Measurements from ENCODE around the gene TM9SF1. TPM values are rescaled to one million over a fixed set of nuclear protein-coding genes. Genes with fewer than 3 reads are reported as not detected.
"Not testable (repeated sequence)": the region's sequence is repeated elsewhere in the genome, so short reads cannot be mapped to it uniquely, and the experiment has no call there.

Gene TM9SF1
- total RNA-seq, 2 donors from 2014 or later, result 24.6 to 29.3 TPM

DNA sequence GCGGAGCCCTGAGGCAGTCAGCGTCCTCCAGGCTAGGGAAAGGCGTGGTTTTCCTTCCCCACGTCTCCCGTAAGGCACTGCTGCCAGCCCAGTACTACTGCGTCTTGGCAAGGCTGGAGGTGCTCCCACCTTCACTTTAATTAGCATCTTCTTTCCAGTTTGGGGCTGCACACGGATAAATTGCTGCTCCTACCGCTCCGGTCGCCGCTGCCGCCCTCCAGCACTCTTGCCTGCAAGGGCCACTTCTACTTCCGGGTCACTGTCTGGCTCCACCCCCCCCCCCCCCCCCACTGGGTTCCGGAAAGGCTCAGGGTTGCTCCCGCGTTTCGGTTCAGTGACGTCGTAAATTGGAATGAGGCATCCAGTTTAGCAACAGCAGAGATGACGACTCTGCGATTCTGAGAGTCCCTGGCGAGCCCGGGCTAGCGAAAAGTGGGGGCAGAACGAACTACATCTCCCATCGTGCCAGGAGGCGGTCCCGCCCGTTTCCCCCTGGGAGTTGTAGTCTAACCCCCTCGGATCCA, 36.9 kb upstream of the TM9SF1 start, which contains the start of gene NEDD8:
NEDD8 (minus strand) TSS at position 247 of the 524 bp plus-strand sequence; CDS start at position 147, 100 bp downstream.
- Mint-ChIP-seq H3K36me3 (peaks cover 16 to 51% of the 10 kb centered on the region in 2 donors), H3K9me3 (no peaks in the 10 kb centered on the region), H3K27ac (peak within 1 kb of the TSS; percentile 94 to 96)
- DNase-seq (ENCODE audit: low spot score in 2 of 2) (peak; percentile 86), ATAC-seq (peak; percentile 86 to 95)

GRCh38 chr14:24231263-24232120, 36.3 kb upstream of the TM9SF1 start:
- H3K27ac Mint-ChIP-seq, result peak overlapping the region; percentile 94 to 96
- DNase-seq (ENCODE audit: low spot score in 2 of 2) (peak in 1 of 2 donors; percentile 21), ATAC-seq (peak; percentile 6 to 13)
- peaks cover 10 to 47% of the 10 kb centered on the region in 2 donors for H3K36me3 Mint-ChIP-seq
- H3K9me3 Mint-ChIP-seq, result no peaks in the 10 kb centered on the region

- DNase-seq (ENCODE audit: low spot score in 2 of 2) (no peak), ATAC-seq (no peak)
- Mint-ChIP-seq H3K9me3 (no peaks in the 10 kb centered on the region), H3K27ac (peak overlapping the region; percentile 49 to 84), H3K36me3 (peaks cover 0 to 26% of the 10 kb centered on the region in 2 donors)
Observed at GRCh38 chr14:24228902-24229301, 33.7 kb upstream of the TM9SF1 start.

GRCh38 chr14:24226473-24226872, 31.2 kb upstream of the TM9SF1 start:
- H3K36me3 Mint-ChIP-seq, result peaks cover 0 to 6% of the 10 kb centered on the region in 2 donors
- ATAC-seq (no peak), DNase-seq (ENCODE audit: low spot score in 2 of 2) (no peak)
- H3K9me3 Mint-ChIP-seq, result no peaks in the 10 kb centered on the region
- no peak overlapping the region for H3K27ac Mint-ChIP-seq

DNA sequence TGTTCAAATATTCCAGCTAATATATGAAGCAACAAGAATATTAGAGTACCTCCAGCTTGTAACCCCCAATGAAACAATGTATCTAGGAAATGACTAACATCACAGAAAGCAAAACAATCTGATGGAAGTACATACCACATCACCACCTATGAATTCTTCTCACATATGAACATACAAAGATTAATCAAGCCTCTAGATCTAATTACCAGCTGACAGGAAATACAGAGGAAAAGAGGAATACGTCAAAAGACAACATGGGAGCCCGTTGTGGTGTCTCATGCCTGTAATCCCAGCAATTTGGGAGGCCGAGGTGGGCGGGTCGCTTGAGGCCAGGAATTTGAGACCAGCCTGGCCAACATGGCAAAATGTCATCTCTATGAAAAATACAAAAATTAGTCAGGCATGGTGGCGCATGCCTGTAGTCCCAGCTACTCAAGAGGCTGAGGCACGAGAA, 29.4 kb upstream of the TM9SF1 start:
- H3K27ac Mint-ChIP-seq, result no peak overlapping the region
- DNase-seq (ENCODE audit: low spot score in 2 of 2) (no peak), ATAC-seq (no peak)
- no peaks in the 10 kb centered on the region for H3K9me3 Mint-ChIP-seq
- peaks cover 0 to 6% of the 10 kb centered on the region in 2 donors for H3K36me3 Mint-ChIP-seq

GRCh38 chr14:24222987-24223386, 27.7 kb upstream of the TM9SF1 start:
- not testable (repeated sequence) for ATAC-seq; DNase-seq (ENCODE audit: low spot score in 2 of 2); H3K36me3 Mint-ChIP-seq; H3K9me3 Mint-ChIP-seq; H3K27ac Mint-ChIP-seq

- Mint-ChIP-seq H3K27ac (no peak overlapping the region), H3K36me3 (no peaks in the 10 kb centered on the region), H3K9me3 (no peaks in the 10 kb centered on the region)
- no peak for ATAC-seq
- no peak for DNase-seq (ENCODE audit: low spot score in 2 of 2)
Observed at GRCh38 chr14:24219521-24219920, 24.3 kb upstream of the TM9SF1 start.

DNA sequence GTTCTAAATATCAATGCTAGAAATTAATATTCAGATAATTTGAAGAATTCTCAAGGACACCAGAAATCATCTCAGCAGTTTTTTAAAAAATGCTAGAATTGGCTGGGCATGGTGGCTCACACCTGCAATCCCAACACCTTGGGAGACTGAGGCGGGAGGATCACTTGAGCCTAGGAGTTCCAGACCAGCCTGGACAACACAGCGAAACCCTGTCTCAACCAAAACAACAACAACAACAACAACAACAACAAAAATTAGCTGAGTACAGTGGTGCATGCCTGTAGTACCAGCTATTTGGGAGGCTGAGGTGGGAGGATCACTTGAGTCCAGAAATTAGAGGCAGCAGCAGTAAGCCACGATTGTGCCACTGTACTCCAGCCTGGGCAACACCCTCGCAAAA, 23.8 kb upstream of the TM9SF1 start:
- Mint-ChIP-seq H3K27ac (no peak overlapping the region), H3K9me3 (no peaks in the 10 kb centered on the region), H3K36me3 (no peaks in the 10 kb centered on the region)
- DNase-seq (ENCODE audit: low spot score in 2 of 2), result no peak
- no peak for ATAC-seq

DNA sequence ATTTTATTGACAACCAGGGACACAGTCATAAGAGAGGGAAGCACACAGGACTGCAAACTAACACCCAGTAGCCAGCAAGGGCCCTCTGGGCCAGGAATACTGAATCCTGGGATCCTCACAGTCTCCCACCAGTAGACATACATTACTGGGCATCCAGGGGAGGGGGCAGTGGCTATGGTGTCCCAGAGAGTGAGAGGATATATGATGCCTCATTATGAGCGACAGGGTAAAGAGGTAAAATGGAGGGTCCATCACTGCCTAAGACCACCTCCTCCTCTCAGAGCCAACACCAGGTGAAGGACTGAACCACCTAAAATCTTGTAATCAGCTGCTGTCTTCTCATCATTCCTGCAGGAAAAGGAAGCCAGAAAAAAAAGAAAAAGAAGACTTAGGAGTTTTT, 21.6 kb upstream of the TM9SF1 start:
- not testable (repeated sequence) for H3K9me3 Mint-ChIP-seq; H3K27ac Mint-ChIP-seq; ATAC-seq; DNase-seq (ENCODE audit: low spot score in 2 of 2)
- H3K36me3 Mint-ChIP-seq, result peaks cover 0 to 11% of the 10 kb centered on the region in 2 donors

DNA sequence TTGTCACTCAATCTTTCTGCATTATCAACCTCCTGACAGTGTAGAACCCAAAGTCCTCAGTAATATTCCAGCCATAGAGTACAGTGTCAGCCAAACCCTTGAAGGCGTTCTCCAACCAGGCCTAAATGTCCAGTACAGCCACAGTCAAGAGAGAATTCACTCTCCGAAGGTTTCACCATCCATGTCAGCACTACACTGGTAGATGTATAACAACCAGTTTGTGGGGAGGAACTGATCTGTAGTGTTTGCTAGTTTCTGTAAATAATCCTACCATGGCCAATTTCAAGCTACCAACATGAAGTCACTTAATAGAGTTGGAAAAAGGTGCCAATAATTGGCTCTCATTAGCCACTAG, 21.1 kb upstream of the TM9SF1 start:
- Mint-ChIP-seq H3K27ac (peak overlapping the region; percentile 90 to 95), H3K36me3 (peaks cover 5 to 17% of the 10 kb centered on the region in 2 donors), H3K9me3 (no peaks in the 10 kb centered on the region)
- ATAC-seq, result no peak
- DNase-seq (ENCODE audit: low spot score in 2 of 2), result no peak

DNA sequence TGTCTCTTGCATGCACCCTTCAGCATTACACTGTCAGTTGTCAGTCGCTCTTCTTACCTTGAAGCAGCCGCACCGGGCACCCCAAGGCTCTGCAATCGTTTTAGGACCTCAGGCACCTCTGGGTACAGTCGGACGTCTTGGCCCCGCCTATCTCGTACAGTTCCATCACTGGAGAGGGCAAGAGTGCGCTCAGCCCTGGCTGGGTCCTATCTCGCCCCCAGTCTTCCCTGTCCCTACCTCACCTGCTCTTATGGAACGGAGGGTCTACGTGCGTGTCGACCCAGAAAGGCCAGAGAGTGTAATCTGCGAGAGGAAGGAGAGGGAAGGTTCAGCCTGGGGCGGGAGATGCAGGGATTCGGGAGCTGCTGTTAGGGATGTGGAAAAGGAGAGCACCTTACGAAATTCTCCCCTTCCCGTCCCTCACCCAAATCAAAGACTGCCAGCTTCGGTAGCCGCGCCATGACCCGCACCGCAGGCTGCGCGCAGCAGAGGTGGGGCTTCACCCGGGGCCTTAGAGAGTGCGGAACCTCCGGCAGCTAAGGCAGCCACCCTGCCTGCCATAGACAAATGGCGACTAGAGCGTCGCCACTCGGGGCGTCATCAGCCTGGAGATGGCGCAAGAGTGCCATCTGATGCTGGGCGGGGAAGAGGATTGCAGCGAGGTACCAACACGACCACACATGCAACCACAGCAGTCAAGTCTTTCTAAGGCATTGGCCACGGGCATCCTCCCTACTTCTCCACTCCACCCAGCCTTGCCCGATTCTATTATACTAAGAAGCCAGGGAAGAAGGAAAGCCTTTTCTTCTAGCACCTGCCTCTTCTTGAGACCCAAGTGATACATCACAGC, 20.5 kb upstream of the TM9SF1 start, which contains the start of gene MDP1:
MDP1 (minus strand) TSS at position 572 of the 850 bp plus-strand sequence; CDS start at position 461, 111 bp downstream.
- no peaks in the 10 kb centered on the region for H3K9me3 Mint-ChIP-seq
- H3K27ac Mint-ChIP-seq, result peak within 1 kb of the TSS; percentile 90 to 95
- H3K36me3 Mint-ChIP-seq, result peaks cover 9 to 23% of the 10 kb centered on the region in 2 donors
- ATAC-seq (peak; percentile 73 to 74), DNase-seq (ENCODE audit: low spot score in 2 of 2) (peak; percentile 78 to 82)

- H3K9me3 Mint-ChIP-seq, result no peaks in the 10 kb centered on the region
- peak overlapping the region; percentile 96 to 98 for H3K27ac Mint-ChIP-seq
- DNase-seq (ENCODE audit: low spot score in 2 of 2), result no peak
- ATAC-seq, result no peak
- peaks cover 18 to 32% of the 10 kb centered on the region in 2 donors for H3K36me3 Mint-ChIP-seq
Observed at GRCh38 chr14:24213866-24214662, 18.8 kb upstream of the TM9SF1 start.

- Mint-ChIP-seq H3K36me3 (peaks cover 18 to 36% of the 10 kb centered on the region in 2 donors), H3K27ac (peak within 1 kb of the TSS; percentile 96 to 98), H3K9me3 (no peaks in the 10 kb centered on the region)
- DNase-seq (ENCODE audit: low spot score in 2 of 2) (peak; percentile 93 to 96), ATAC-seq (peak; percentile 87 to 91)
Observed at GRCh38 chr14:24212924-24213865, 18.0 kb upstream of the TM9SF1 start, which contains the start of gene CHMP4A. TSS of gene CHMP4A (minus strand) at chr14:24213488. CDS start at chr14:24213439, 49 bp downstream.

GRCh38 chr14:24211311-24211710, 16.1 kb upstream of the TM9SF1 start:
- no peaks in the 10 kb centered on the region for H3K9me3 Mint-ChIP-seq
- ATAC-seq (no peak), DNase-seq (ENCODE audit: low spot score in 2 of 2) (no peak)
- H3K27ac Mint-ChIP-seq, result peak overlapping the region in 1 of 2 donors; percentile 96
- H3K36me3 Mint-ChIP-seq, result peaks cover 25 to 54% of the 10 kb centered on the region in 2 donors

DNA sequence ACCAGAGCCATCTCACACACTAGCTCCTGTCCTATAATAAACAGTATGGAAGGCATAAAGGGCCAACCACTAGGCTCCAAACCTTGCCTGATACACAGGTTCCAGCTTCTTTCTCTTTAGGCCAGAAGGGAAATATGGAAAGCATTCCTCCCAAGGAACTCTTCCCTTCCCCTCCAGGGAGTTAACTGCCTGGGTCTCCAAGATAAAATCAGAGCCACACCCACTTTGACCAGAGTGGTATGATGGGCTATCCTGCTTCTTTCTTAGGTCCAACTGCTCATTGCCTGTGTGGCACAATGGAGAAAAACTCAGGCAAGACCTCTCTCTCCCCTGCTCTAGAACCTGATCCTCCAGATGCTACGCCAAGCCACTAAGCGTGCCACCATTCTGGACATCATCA, 12.4 kb upstream of the TM9SF1 start:
- Mint-ChIP-seq H3K27ac (peak overlapping the region in 1 of 2 donors; percentile 33), H3K36me3 (peaks cover 31 to 52% of the 10 kb centered on the region in 2 donors), H3K9me3 (peaks cover 0 to 6% of the 10 kb centered on the region in 2 donors)
- DNase-seq (ENCODE audit: low spot score in 2 of 2) (no peak), ATAC-seq (no peak)

Measured in activated naive CD4-positive, alpha-beta T cell treated with anti-CD3 and anti-CD28 coated beads, Interleukin-2, amount 50 U/mL, for 72 hours (primary cell).